Measurements from ENCODE around the gene UTS2.

The UTS2 gene

GRCh38 chr1:7813677-7814373 is 39.0 kb downstream of the UTS2 start:
- Histone ChIP-seq H3K4me3 (ENCODE audit: insufficient read depth, low read length, poor library complexity, severe bottlenecking) (no peak overlapping the region), H3K9me2 (replicated peaks; ENCODE audit: insufficient read depth, low read length) (no peaks in the 10 kb centered on the region), H3K36me3 (ENCODE audit: low read length) (peaks cover 12% of the 10 kb centered on the region; the same call in 1 of the 2 replicates), H3K9ac (ENCODE audit: low read length) (no peak overlapping the region), H4K20me1 (ENCODE audit: low read depth, low read length) (no peaks in the 10 kb centered on the region), H3F3A (ENCODE audit: insufficient read depth) (no peaks in the 10 kb centered on the region), H3K9me3 (ENCODE audit: insufficient read depth, low read length) (peaks cover 13% of the 10 kb centered on the region; the same call in 1 of the 2 replicates), H3K4me2 (ENCODE audit: low read depth, low read length, poor library complexity, severe bottlenecking) (no peak overlapping the region), H3K27ac (ENCODE audit: low read depth, low read length) (no peak overlapping the region), H3K27me3 (ENCODE audit: low read length) (no peaks in the 10 kb centered on the region), H2AFZ (ENCODE audit: low read depth, low read length, severe bottlenecking) (no peak overlapping the region), H3K79me2 (ENCODE audit: insufficient read depth, low read length) (no peaks in the 10 kb centered on the region)
- TF ChIP-seq CTCF (IDR thresholded peaks at IDR 0.05; ENCODE audit: insufficient read depth, low read length, poor library complexity, severe bottlenecking) (no peak), EZH2phosphoT487 (conservative IDR thresholded peaks at IDR 0.05; ENCODE audit: low read length) (no peak)

GRCh38 chr1:7811476-7811875 is 41.4 kb downstream of the UTS2 start:
- H3K9ac ChIP-seq (ENCODE audit: low read length) = no peak overlapping the region
- H4K20me1 ChIP-seq (ENCODE audit: low read depth, low read length) = no peaks in the 10 kb centered on the region
- H3K9me2 ChIP-seq (replicated peaks; ENCODE audit: insufficient read depth, low read length) = no peaks in the 10 kb centered on the region
- H3F3A ChIP-seq (ENCODE audit: insufficient read depth) = no peaks in the 10 kb centered on the region
- no peaks in the 10 kb centered on the region for H3K79me2 ChIP-seq (ENCODE audit: insufficient read depth, low read length)
- no peak overlapping the region for H3K4me2 ChIP-seq (ENCODE audit: low read depth, low read length, poor library complexity, severe bottlenecking)
- no peak overlapping the region for H3K4me3 ChIP-seq (ENCODE audit: insufficient read depth, low read length, poor library complexity, severe bottlenecking)
- no peak for TF ChIP-seq EZH2phosphoT487 (conservative IDR thresholded peaks at IDR 0.05; ENCODE audit: low read length)
- TF ChIP-seq CTCF (IDR thresholded peaks at IDR 0.05; ENCODE audit: insufficient read depth, low read length, poor library complexity, severe bottlenecking) = no peak
- no peak overlapping the region for H3K27ac ChIP-seq (ENCODE audit: low read depth, low read length)
- peaks cover 12% of the 10 kb centered on the region; the same call in 1 of the 2 replicates for H3K36me3 ChIP-seq (ENCODE audit: low read length)
- H2AFZ ChIP-seq (ENCODE audit: low read depth, low read length, severe bottlenecking) = no peak overlapping the region
- peaks cover 13% of the 10 kb centered on the region; the same call in 1 of the 2 replicates for H3K9me3 ChIP-seq (ENCODE audit: insufficient read depth, low read length)
- no peaks in the 10 kb centered on the region for H3K27me3 ChIP-seq (ENCODE audit: low read length)

GRCh38 chr1:7810395-7810794 is 42.5 kb downstream of the UTS2 start:
- Histone ChIP-seq H3K27ac (ENCODE audit: low read depth, low read length) (no peak overlapping the region), H3K79me2 (ENCODE audit: insufficient read depth, low read length) (no peaks in the 10 kb centered on the region), H3K4me2 (ENCODE audit: low read depth, low read length, poor library complexity, severe bottlenecking) (no peak overlapping the region), H4K20me1 (ENCODE audit: low read depth, low read length) (no peaks in the 10 kb centered on the region), H3K9me2 (replicated peaks; ENCODE audit: insufficient read depth, low read length) (no peaks in the 10 kb centered on the region), H3K9ac (ENCODE audit: low read length) (no peak overlapping the region), H3F3A (ENCODE audit: insufficient read depth) (no peaks in the 10 kb centered on the region), H3K4me3 (ENCODE audit: insufficient read depth, low read length, poor library complexity, severe bottlenecking) (no peak overlapping the region), H2AFZ (ENCODE audit: low read depth, low read length, severe bottlenecking) (no peak overlapping the region), H3K9me3 (ENCODE audit: insufficient read depth, low read length) (peaks cover 13% of the 10 kb centered on the region; the same call in 1 of the 2 replicates), H3K27me3 (ENCODE audit: low read length) (no peaks in the 10 kb centered on the region), H3K36me3 (ENCODE audit: low read length) (peaks cover 12% of the 10 kb centered on the region; the same call in 1 of the 2 replicates)
- no peak for TF ChIP-seq CTCF (IDR thresholded peaks at IDR 0.05; ENCODE audit: insufficient read depth, low read length, poor library complexity, severe bottlenecking)
- TF ChIP-seq EZH2phosphoT487 (conservative IDR thresholded peaks at IDR 0.05; ENCODE audit: low read length) = no peak
